Measurements from ENCODE around the gene THY1. TPM values are rescaled to one million over a fixed set of nuclear protein-coding genes. Genes with fewer than 3 reads are reported as not detected.
"Not testable (repeated sequence)": the region's sequence is repeated elsewhere in the genome, so short reads cannot be mapped to it uniquely, and the experiment has no call there.

The THY1 gene
- total RNA-seq (2014; rRNA removed; shearing (Covaris generic)): 0.18 and 0.25 TPM in 2 replicates

DNA sequence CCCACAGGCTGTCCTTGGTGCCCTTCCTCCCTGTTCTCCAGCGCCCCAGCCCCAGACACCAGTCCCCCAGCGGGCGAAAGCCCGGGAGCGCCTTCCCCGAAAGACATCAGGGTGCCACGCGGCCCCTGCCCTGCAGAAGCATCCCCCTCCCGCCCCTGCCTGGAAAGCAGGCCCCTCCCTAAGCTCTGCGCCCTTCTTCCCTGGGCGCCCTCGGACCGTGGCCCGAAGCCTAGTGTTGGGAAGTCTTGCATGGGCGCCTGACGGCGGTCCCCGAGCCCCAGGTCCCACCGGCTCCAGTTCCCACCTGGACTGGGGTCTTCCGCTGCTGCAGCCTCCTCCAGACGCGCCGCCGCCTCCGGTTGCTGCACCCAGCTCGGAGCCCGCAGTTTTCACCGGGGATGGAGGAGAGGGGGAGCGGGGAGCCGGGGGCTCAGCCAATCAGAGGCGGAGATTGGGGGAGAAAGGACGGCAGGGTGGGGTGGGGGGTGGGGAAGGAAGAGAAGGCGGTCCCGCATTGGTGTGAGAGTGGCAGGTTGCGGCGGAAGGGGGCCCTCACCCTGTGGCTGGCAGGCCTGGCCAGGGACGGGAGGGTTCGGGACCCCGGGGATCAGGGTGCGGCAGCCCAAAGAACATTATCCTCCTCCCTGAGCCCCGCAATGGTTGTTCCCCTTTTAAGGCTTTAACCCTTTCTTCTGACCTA, at the start of gene THY1:
THY1 (minus strand) TSS at position 364 of the 700 bp plus-strand sequence. CDS start 2,267 bp downstream, outside the sequence.
- no peak for DNase-seq (ENCODE audit: low spot score)

DNA sequence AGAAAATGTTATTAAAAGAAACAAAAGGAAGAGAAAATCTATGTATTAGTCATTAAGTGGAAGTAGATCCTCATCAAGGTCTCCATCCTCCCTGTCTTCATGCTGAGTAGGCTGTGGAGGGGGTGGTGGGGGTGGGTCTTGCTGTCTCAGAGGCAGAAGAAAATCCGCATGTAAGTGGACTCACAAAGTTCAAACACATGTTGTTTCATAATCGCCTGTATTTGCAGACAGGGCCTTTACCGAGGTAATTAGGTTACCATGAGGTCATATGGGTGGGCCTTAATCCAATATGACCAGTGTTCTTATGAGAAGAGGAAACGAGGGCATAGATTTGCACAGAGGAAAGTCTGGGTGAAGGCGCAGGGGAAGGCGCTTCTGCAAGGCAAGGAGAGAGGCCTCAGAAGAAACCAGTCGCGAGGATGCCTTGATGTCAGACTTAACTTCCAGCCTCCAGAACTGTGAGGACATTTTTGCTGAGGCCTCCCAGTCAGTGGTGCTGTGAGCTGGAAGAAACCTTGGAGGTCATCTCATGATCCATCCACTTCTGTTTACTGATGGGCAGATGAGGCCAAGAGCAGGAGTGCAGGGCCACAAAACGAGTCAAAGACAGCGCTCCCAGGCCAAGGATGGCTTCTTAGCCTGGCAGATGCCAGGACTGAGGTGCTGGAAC, 49.3 kb upstream of the THY1 start:
- DNase-seq (ENCODE audit: low spot score): no peak

DNA sequence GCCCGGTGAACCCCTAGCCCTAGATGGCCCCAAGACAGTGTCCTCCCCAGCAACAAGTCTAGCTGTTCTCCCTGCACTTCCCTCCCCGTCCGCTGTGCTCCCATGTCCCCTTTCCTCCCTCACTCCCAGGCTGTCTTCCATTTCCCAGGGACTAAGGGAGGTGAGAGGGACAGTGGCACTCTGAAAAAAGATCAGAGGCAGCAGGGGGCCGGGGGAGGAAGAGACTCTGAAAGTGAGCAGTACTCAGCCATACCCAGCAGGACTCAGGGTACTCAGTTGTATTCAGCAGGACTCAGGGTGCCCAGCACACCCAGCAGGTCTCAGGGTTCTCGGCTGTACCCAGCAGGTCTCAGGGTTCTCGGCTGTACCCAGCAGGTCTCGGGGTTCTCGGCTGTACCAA, 48.4 kb upstream of the THY1 start:
- DNase-seq (ENCODE audit: low spot score): no peak

DNA sequence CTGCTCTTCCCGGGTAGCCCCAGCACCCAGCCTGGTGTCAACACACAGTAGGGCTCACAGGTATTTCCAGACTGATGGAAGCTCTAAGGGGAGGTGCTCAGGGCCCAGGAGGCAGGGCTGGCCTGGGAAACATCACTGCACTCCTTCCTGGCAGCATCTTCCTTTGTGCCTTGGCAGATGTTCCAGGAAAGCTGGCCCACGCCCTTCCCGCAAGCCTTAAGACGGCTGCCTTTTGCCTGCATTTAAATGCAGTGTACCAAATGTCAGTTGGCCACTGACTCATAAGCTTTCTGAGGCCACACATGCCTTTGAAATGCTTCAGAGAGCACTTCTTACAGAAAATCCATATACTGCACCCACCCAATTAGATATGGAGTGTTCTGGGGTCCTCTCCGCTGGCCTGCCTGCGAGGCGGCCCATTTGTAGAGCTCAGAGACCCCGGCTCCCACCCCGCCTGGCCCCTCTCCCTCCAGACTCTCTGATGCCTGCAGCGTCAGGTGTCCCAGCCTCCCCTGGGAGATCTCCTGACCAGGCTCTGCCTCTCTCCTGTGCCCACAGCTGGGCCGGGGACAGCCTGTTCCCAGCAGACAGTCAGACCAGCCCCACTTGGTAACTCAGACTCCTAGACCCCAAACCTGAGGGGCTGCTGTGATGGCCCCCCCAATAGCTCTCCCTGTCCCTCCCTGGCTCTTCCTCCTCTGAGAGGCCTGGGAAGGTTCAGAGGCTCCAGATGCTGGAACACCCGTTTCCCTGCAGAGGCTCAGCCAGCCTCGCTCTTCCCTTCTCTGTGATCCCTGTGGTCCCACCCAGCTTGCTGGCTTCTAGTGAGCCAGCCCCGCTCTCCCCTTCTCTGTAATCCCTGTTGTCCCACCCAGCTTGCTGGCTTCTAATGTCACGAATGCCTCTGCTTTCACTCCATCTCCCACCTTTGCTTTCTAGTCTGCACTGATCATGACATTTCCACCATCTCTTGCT, 47.6 kb upstream of the THY1 start:
- DNase-seq (ENCODE audit: low spot score): no peak

DNA sequence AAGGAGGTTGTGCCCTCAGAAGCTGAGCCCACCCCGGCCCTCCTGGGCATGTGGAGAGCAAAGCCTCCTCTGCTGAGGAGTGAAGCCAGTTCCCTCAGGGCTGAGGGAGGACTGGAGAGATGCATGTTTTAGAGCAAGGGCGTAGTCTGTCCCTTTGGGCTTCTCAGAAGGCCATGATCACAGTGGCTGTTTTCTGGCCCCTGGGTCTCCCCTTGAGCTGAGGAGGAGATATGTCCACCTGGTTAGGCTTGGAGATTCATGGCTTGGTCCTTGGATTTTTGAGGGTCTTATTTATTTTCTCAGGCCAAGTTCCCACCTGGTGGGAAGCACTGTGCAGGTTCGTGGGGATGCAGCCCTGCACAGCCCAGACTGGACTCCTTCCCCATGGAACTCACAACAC, 46.5 kb upstream of the THY1 start:
- no peak for DNase-seq (ENCODE audit: low spot score)

DNA sequence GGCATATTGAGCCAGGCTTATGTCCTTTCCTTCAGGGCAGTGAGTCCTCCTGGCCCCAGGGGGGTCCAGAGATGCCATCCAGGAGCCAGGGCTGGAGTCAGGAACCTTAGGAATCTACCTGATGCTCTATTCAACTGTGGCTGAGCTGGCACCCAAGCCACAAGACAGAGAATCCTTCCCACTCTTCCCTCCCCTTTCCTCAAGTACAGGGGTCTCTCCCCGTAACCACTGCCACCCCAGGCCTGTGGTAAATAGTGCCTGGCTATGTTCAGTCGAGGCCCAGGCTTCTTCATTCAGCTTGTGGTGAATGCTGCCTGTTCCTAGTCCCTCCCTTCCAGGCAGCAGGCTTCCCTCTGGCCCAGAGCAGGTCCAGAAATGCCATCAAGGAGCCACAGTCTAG, 45.5 kb upstream of the THY1 start:
- DNase-seq (ENCODE audit: low spot score): no peak

DNA sequence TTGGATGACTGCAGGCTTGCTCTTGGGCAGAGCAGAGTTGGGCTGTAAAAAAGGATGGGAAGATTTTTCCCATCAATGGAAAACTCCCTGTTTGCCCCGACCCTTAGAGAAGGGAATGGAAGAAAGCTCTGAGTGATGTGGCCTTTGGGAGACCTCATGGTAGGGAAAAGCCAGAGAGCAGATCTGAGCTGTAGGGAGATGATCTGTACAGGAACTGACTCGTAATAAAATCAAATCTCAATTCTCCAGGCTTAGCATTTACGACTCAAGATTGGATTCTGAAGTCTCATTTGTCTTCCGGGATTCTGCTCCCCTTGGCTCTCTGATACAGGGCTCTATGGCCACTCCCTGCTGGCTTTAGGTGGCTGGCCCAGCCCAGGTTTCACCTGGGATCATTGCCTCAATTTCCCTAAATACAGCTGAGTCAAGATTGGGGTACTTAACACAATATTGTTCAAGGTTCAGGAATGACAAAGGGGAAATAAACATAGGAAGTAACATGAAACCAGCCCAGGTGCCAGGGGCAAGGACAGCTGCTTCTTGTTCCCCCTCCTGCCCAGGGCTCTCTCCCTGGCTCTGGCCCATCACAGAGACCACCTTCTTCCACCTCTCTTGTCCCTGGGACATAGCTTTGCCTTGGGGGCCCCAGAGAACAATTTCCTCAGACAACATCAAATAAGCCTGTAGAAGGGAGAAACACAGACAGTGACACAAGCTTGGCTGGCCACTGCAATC, 38.4 kb upstream of the THY1 start:
- no peak for DNase-seq (ENCODE audit: low spot score)

DNA sequence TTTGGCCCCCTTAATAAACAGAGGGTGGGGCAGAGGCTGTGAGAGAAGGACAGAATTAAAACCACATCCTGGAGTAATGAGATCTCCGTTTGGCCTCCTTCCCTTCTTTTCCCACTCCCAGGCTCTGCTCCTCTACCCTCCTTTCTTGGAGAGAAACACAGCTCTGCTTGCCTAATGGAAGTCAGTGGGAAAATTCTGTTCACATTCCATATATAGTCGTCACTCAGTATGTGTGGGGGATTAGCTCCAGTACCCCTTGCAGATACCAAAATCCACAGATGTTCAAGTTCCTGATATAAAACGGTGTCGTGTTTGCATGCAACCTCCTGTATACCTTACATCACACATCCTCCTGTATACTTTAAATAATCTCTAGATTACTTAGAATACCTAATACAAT, 37.6 kb upstream of the THY1 start:
- DNase-seq (ENCODE audit: low spot score): no peak

DNA sequence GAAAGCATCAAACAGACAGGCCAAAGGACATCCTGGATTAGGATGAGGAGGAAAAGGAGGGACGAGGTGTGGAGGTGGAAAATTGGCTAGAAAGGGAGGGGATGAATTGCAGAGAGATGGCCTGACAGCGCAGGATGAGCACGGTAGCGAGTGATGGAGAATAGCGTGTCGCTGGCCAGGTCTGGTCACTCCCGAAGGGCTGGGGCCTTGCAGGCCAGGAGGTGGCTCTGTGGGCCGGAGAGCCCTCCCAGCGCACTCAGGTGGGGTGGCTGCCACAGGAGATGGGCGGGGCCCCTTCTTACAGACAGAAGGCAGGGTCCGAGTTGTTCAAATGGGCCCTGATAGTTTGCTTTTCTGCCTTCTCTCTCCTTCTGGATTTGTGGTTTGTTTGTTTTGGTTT, 37.1 kb upstream of the THY1 start:
- DNase-seq (ENCODE audit: low spot score): no peak

DNA sequence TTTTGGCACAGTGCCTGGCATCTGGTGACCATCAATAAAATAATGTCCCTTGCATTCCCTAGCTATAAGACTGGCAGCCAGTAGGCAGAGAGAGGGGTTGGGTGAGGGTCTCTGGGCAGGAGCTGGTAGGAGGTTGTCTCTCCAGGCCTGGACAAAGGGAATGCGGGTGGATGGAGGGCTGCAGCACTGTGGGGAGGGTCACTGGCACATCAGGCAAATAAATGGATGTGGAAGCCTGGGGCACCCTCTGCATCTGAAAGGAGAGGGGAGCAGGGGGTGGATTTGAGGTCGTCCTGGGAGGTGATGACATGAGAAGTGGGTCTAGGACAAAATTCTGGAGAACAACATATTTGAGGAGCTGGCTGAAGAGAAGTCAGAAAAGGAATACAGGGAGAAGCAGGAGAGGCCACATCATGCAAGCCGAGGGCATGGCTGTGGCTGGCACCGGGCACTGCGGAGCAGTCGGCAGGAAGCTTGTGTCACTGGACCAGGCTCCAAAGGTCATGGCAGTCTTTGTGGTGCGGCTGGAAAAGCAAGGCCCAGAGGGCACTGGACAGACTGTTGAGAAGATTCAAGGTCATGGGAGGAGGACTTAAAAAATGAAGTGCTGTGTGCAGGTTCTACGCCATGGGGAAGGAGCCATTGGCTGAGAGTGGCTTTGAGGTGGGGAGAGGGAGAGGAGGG, 36.5 kb upstream of the THY1 start:
- no peak for DNase-seq (ENCODE audit: low spot score)

DNA sequence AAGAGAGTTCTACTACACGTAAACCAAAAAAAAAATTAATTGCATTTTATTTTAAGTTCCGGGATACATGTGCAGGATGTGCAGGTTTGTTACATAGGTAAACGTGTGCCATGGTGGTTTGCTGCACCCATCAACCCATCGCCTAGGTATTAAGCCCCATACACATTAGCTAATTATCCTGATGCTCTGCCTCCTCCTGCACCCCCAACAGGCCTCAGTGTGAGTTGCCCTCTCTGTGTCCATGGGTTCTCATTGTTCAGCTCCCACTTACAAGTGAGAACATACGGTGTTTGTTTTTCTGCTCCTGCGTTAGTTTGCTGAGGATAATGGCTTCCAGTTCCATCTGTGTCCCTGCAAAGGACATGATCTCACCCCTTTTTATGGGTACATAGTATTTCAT, 32.7 kb upstream of the THY1 start:
- DNase-seq (ENCODE audit: low spot score): not testable (repeated sequence)

DNA sequence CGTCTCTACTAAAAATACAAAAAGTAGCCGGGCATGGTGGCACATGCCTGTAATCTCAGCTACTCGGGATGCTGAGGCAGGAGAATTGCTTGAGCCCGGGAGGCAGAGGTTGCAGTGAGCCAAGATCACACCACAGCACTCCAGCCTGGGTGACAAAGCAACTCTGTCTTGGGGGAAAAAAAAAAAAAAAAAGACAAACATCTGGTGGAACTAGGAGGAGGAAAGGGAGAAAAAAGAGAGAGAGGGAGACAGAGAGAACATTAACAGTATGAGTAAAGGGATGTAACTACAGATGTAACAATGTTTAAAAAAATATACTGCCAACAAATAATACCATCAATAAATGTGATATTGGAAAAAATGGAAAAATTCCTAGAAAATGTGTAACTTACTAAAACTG, 32.3 kb upstream of the THY1 start:
- not testable (repeated sequence) for DNase-seq (ENCODE audit: low spot score)

DNA sequence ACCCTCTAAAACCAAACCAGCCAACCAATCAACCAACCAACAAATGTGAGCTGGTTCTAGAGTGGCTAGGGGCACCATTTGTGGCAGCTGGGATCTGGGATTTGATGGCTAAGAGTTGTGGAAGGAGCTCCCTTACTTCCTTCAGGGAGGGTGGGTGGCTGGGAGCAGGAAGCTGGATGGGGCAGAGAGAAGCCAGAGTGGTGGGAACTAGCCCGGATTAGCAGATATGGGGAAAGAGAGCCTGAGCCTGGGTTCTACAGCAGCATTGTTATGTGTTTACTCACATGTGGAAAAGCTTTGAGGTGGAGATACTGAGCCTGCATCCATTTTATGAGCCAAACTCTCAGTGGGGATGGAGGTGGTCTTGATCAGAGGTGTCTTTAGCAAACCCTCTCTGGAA, 30.9 kb upstream of the THY1 start:
- DNase-seq (ENCODE audit: low spot score): no peak

DNA sequence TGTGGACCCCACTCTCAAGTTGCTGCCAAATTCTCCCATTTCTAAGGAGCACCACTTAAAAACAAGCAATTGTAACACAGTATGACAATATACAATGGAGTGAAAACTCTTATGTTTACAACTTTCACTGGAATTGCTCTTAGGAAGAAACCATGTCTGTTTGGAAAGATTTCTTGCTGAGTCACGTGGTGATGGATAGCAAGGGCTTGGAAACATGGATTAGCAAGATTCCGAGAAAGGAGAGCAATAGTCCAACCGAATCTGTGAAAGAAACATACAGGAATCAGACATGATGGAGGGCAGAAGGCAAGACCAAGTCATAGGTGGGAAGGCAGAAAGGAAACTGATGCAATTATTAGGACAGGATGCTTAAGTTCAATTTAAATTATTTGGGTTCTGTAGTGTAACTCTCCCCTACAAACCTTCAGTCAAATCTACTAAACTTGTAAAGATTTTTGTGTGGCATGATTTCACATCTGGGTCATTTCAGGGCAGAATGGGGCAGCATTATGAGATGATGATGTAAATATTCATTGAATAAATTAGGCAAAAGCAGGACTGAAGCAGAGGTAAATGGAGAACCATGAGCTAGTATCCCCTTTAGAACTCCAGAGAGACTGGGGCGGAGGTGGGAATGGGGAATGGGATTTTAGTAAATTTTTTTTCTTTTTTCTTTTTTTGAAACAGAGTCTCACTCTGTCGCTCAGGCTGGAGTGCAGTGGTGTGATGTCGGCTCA, 27.8 kb upstream of the THY1 start:
- no peak for DNase-seq (ENCODE audit: low spot score)

DNA sequence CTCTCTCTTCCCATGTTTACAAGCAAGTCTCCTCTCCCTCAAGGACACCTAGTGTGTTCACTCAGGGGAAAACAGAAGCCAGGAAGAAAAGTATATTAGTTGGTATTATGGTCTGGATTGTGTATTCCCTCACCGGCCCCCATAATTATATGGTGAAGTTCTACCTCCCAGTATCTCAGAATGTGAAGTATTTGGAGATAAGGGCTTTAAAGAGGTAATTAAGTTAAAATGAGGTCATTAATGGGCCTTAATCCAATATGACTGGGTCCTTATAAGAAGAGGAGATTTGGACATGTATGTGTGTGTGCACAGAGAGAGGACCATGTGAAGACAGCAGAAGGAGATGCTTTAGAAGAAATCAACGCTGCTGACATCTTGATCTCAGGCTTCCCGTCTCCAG, 26.5 kb upstream of the THY1 start:
- no peak for DNase-seq (ENCODE audit: low spot score)

DNA sequence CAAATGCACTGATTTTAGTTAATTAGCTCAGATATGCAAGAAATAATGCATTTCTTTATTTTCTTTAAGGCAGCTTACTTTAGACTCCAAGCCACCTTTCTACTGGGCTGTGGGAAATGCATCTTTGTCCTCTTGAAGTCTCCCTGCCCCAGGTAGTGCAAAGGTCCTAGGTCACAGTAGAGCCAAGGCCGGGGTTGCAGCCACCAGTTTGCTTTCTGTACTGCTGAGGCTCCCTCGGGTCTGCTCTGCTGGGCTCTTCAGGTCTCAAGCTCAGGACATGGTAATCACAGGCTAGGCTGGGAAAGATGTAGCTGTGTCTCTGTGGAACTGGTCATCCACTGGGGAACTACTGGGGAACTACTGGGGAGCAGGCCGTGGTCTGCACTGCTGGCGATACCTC, 25.4 kb upstream of the THY1 start:
- DNase-seq (ENCODE audit: low spot score): no peak

DNA sequence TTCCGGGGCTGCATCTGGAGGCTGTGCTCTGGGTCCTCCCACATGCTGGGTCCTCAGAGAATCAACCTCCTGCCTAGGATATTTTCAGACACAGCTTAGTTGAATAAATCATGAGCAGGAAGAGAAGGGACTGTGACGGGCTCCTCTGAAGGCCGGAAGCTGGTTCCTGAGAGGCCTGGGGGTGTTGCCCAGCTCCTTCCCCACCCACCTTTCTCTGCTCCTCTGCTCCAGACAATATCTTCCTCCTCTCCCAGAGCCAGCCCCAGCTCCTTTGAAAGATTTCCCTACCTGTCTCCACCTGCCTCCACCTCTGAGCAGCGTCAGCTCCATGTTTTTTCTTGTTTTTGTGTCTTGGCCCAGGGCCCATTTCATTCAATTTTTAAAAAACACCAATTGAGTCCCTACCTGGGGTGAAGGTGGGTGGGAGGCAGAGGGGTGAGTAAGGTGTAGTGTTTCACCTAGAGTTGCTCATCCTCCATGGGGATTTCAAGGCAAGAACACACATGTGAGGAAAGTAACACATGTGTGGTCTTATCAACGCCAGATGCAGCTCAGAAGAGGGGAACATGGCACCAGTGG, 24.8 kb upstream of the THY1 start:
- no peak for DNase-seq (ENCODE audit: low spot score)

DNA sequence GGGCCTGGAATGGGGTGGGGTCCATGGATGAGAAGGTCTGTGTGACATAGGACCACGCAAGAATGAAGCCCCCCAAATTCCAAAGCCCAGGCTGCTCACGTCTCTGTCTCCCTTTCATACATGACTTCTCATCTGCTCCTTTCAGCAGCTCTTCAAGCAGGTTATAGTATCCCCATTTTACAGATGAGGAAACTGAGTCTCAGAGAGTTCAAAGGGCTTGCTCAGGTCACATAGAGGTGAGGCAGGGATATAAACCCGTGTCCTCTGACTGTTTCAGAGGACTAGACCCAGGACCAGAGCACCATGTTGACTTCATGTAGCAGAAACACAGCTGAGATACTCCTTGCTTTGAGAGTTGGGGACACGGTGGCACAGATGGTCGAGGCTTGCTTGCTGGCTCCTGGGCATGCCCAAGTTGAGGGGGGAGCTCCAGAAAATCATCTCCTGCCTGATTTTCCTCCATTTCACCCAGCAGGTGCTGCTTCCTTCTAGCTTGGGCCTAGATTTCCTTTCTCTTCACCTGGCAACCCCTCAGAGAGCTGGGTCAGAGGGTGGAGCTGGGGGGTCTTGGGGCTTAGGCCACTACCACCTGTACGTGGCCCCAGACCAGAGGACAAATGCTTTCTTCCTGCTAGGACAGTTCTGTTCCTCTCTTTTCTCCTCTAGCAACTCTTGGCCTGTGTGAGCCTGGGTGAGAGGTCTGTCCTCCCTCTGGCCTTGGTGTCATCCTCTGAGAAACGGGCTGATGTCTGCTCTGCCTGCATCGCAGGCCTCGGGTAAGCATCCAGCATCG, 24.1 kb upstream of the THY1 start:
- DNase-seq (ENCODE audit: low spot score): no peak

DNA sequence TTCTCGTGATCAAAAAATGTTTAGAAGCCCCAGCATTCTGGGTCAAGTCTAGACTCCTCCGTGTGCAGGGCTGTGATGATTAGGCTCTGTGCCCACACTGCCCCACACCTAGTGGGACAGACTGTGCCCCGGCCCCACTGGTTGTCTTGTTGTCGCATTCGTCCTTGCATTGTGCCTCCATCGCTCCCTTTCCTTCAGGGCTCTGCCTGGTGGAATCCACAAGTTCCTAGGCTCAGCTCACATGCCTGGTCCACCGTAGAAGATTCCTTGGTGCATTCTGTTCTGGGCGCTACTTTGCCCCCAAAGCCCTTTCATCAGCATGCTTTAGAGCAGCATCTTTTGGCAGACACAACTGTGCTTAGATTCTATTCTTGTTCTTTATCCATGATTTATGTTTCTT, 23.5 kb upstream of the THY1 start:
- no peak for DNase-seq (ENCODE audit: low spot score)
